Activated naive CD4-positive, alpha-beta T cell treated with anti-CD3 and anti-CD28 coated beads, Interleukin-2, amount 10 ng/mL, durations not matched to agents 5 hours and 36 hours (primary cell): Measurements from ENCODE around the gene ADIPOR2. TPM values are rescaled to one million over a fixed set of nuclear protein-coding genes. Genes with fewer than 3 reads are reported as not detected.

Experiments
- microRNA-seq: library from miRNA; unstranded; fragments of <30 nt; microRNA quantifications from one replicate; pipeline ENCODE4 v1.2.0, GENCODE V29; 2022; ENCODE audit warnings: borderline microRNAs expressed, borderline replicate concordance
- total RNA-seq, 2 experiments: library from RNA; stranded (reverse); gene quantifications; one replicate each; pipeline ENCODE4 v1.2.3, GENCODE V29; 2021

ADIPOR2 gene, protein sequence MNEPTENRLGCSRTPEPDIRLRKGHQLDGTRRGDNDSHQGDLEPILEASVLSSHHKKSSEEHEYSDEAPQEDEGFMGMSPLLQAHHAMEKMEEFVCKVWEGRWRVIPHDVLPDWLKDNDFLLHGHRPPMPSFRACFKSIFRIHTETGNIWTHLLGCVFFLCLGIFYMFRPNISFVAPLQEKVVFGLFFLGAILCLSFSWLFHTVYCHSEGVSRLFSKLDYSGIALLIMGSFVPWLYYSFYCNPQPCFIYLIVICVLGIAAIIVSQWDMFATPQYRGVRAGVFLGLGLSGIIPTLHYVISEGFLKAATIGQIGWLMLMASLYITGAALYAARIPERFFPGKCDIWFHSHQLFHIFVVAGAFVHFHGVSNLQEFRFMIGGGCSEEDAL
- 10 to 100 TPM; 50.1 to 53.9 TPM for total RNA-seq

DNA sequence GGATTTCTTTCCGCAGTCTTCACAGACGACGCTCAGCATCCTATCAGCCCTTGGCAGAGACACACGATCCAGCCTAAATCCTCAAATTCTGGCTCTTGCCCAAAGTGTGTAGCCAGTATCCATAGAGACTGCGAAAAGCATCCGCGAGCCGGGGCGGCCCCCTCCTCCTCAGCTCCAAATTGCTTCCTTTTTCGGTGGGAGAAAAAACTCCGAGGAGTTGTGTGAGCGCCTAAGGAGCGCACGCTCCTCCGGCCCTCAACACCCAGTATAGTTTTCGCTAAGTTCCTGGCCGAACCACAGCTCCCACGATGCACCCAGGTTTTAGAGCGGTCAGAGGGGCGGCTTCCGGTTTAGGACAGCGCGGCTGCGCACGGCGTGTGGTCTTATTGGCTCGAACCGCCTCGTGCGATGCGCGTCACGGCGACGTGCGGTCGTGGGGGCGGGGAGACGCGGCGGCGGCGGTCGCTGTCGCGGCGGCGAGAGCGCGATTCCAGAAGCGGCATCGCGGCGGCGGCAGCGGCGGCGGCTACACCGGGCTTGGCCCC lies at the start of gene ADIPOR2:
ADIPOR2 (plus strand) TSS at position 493 of the 545 bp plus-strand sequence. CDS start 63,274 bp downstream, outside the sequence.

DNA sequence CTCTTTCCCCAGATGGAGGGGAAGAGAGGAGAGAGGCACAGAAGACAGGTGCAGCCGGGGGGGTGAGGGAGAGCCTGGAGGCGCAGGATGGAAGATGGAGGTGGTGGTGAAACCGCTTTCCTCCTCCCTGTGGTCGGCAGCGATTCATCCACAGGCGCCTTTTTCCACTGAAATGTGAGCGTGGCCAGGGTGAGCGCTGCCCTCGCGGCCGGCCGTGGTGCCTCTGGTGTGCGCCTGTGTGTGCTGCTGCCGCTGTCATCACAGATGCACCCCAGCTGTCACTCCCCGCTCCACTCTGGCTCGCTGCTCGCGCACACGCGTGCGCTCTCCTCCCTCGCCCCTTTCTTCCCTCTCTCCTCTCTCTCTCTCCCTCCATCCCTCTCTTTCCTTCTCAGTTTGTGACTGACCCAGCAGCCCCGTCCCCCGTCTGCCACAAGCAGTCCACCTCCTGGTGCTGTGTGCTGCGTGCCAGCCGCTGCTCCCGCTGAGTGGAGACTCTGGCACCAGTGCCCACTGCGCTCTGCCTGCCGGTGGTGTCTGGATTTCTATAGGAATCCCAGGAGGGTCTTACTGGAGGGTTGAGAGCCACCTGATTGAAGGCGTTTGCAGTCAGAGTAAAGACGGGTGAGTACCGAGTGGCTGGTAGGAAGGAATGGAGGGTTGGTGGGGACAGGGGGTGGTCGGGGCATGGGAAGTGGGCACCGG lies 129.5 kb downstream of the ADIPOR2 start, which contains the start of gene LRTM2:
LRTM2 (plus strand) TSS at position 375 of the 705 bp plus-strand sequence. CDS start 7,584 bp downstream, outside the sequence.

Small RNAs within 50 kb of the gene (microRNA-seq; reads per million reads assigned to microRNA genes)
- gene MIR3649 = not detected

Other genes starting within 250 kb of the ADIPOR2 start
- 10 to 100 TPM; 26.3 to 26.6 TPM for gene FBXL14, start 96.5 kb upstream of the ADIPOR2 start, total RNA-seq
- gene WNT5B, start 61.8 kb upstream of the ADIPOR2 start, total RNA-seq = under 1 TPM in 1 of 2 experiments, not detected in 1; 0.10 TPM
- not detected for gene LRTM2, start 129.5 kb downstream of the ADIPOR2 start, total RNA-seq
- 10 to 100 TPM; 11.3 to 11.5 TPM for gene CACNA2D4, start 227.6 kb downstream of the ADIPOR2 start, total RNA-seq